GM19351 (cell line): ENCODE measurements around the gene AP2A2.
"Not testable (repeated sequence)": the region's sequence is repeated elsewhere in the genome, so short reads cannot be mapped to it uniquely, and the experiment has no call there.

Source experiments
- ATAC-seq: cut with Tn5 transposase; IDR thresholded peaks from one replicate; pipeline ENCODE4 v1.9.1; 2021; ENCODE audit warnings: mild to moderate bottlenecking, moderate library complexity; ENCODE audit not compliant: unreplicated experiment

Gene AP2A2

GRCh38 chr11:971731-972365, 46.2 kb downstream of the AP2A2 start:
- ATAC-seq, result no peak

- ATAC-seq, result no peak
These were observed 47.0 kb downstream of the AP2A2 start for GRCh38 chr11:972523-973211.

- ATAC-seq, result no peak
These were observed 47.6 kb downstream of the AP2A2 start for GRCh38 chr11:973237-973636.

- not testable (repeated sequence) for ATAC-seq
These were observed 49.7 kb downstream of the AP2A2 start for GRCh38 chr11:975376-975775.

GRCh38 chr11:975827-976226, 50.2 kb downstream of the AP2A2 start:
- no peak for ATAC-seq

- ATAC-seq, result no peak
These were observed 50.9 kb downstream of the AP2A2 start for GRCh38 chr11:976431-977160.

GRCh38 chr11:977830-978720, 52.4 kb downstream of the AP2A2 start:
- ATAC-seq, result no peak

- no peak for ATAC-seq
These were observed 53.1 kb downstream of the AP2A2 start for GRCh38 chr11:978781-979180.

- no peak for ATAC-seq
These were observed 55.0 kb downstream of the AP2A2 start for GRCh38 chr11:980438-981357.

- no peak for ATAC-seq
These were observed 56.1 kb downstream of the AP2A2 start for GRCh38 chr11:981764-982163.

GRCh38 chr11:984546-984945, 58.9 kb downstream of the AP2A2 start:
- no peak for ATAC-seq

- no peak for ATAC-seq
These were observed 59.7 kb downstream of the AP2A2 start for GRCh38 chr11:985406-985805.

- no peak for ATAC-seq
These were observed 60.2 kb downstream of the AP2A2 start for GRCh38 chr11:985848-986247.

GRCh38 chr11:986270-986951, 60.7 kb downstream of the AP2A2 start:
- ATAC-seq, result no peak

GRCh38 chr11:986952-987305, 61.3 kb downstream of the AP2A2 start:
- ATAC-seq, result no peak

GRCh38 chr11:987671-988070, 62.0 kb downstream of the AP2A2 start:
- ATAC-seq, result no peak

GRCh38 chr11:990101-990500, 64.4 kb downstream of the AP2A2 start:
- no peak for ATAC-seq

- no peak for ATAC-seq
These were observed 65.4 kb downstream of the AP2A2 start for GRCh38 chr11:991034-991433.

GRCh38 chr11:991711-992307, 66.1 kb downstream of the AP2A2 start:
- no peak for ATAC-seq
